HCT116 (cell line): Measurements from ENCODE around the gene POLA1. TPM values are rescaled to one million over a fixed set of nuclear protein-coding genes. Genes with fewer than 3 reads are reported as not detected.

Experiments
- ATAC-seq: fragments of 200-7000 bp; cut with Tn5 transposase; 2 replicates; pipeline ENCODE4 v1.9.1; 2020; ENCODE audit warnings: mild to moderate bottlenecking, moderate library complexity
- BruUV-seq: library from RNA; stranded (reverse); fragments of 400-500 nt; replicated peaks from 2 replicates; lab custom pipeline; 2021; lab: Mats Ljungman, UMichigan
- CTCF ChIA-PET: fragments of 300-600 bp; sonication (Branson Sonifier 250); formaldehyde crosslinking; loops from one replicate; lab custom pipeline; 2021; ENCODE audit warnings: antibody characterized with exemption; lab: Charles Lee
- POLR2A ChIA-PET: fragments of 300-600, 350-600 bp; sonication (Branson Sonifier 250); formaldehyde crosslinking; loops from one replicate; lab custom pipeline; 2021; ENCODE audit warnings: antibody characterized with exemption; lab: Charles Lee
- RAD21 ChIA-PET, 2 experiments: fragments of 300-600 bp; sonication (Branson Sonifier 250); formaldehyde crosslinking; loops; one replicate each; lab custom pipeline; 2023; ENCODE audit warnings: low total read pairs in 2 of 2; ENCODE audit not compliant: uncharacterized antibody in 2 of 2, unreplicated experiment in 2 of 2, low non-redundant PET in 1 of 2; lab: Charles Lee
- DNase-seq: peaks from one replicate; pipeline ENCODE4 v3.0.0-alpha.2; 2010; ENCODE audit warnings: low read depth, low spot score
- H2AFZ ChIP-seq: fragments of 200-600 bp; shearing (Covaris generic), sonication (generic); 2 replicates; pipeline ENCODE4 v1.6.1; 2017; ENCODE audit warnings: low read depth, mixed run types, mixed read lengths, antibody characterized with exemption, low read length; ENCODE audit not compliant: poor library complexity, severe bottlenecking
- H3K27ac ChIP-seq: 2 replicates; pipeline ENCODE4 v1.5.1; 2012; ENCODE audit warnings: low read depth, low read length
- H3K27me3 ChIP-seq: fragments of 200-600 bp; sonication (generic); 2 replicates; pipeline ENCODE4 v1.6.1; 2016; ENCODE audit warnings: mixed run types, low read length, mixed read lengths; ENCODE audit not compliant: insufficient read depth
- H3K36me3 ChIP-seq, 2 experiments: fragments of 200-500 bp in 1 of 2; fragments of 200-600 bp in 1 of 2; sonication (Bioruptor generic) in 1 of 2; sonication (generic) in 1 of 2; 2 replicates each; pipeline versions ENCODE4 v1.5.1 to v1.6.1; 2014 to 2016; ENCODE audit warnings: low read length in 2 of 2, inconsistent platforms in 1 of 2, mixed read lengths in 1 of 2, mixed run types in 1 of 2; ENCODE audit not compliant: insufficient read depth in 2 of 2, control insufficient read depth in 1 of 2
- H3K4me1 ChIP-seq, 2 experiments: fragments of 200-600 bp in 1 of 2; sonication (generic) in 1 of 2; 2 replicates each; pipeline versions ENCODE4 v1.5.1 to v1.6.1; 2012 to 2017; ENCODE audit warnings: low read length in 2 of 2, inconsistent platforms in 1 of 2, mild to moderate bottlenecking in 1 of 2, mixed read lengths in 1 of 2, mixed run types in 1 of 2, moderate library complexity in 1 of 2; ENCODE audit not compliant: insufficient read depth in 2 of 2, control insufficient read depth in 1 of 2
- H3K4me2 ChIP-seq: fragments of 200-600 bp; sonication (generic); 2 replicates; pipeline ENCODE4 v1.6.1; 2017; ENCODE audit warnings: mixed run types, low read length, mixed read lengths
- H3K4me3 ChIP-seq, 2 experiments: fragments of 200-600 bp in 1 of 2; sonication (generic) in 1 of 2; replicated peaks in 1 of 2; 2 replicates each; pipeline ENCODE4 v1.5.1; 2011 to 2016; ENCODE audit warnings: low read length in 2 of 2, control low read depth in 1 of 2, low read depth in 1 of 2, mild to moderate bottlenecking in 1 of 2, mixed read lengths in 1 of 2, mixed run types in 1 of 2
- H3K79me2 ChIP-seq: fragments of 200-600 bp; sonication (generic); 2 replicates; pipeline ENCODE4 v1.6.1; 2017; ENCODE audit warnings: mild to moderate bottlenecking, mixed run types, low read length, moderate library complexity, mixed read lengths; ENCODE audit not compliant: insufficient read depth
- H3K9ac ChIP-seq: fragments of 200-600 bp; sonication (generic); 2 replicates; pipeline ENCODE4 v1.6.1; 2016; ENCODE audit warnings: low read length, mixed read lengths
- H3K9me2 ChIP-seq: fragments of 200-600 bp; sonication (generic), shearing (Covaris generic); 2 replicates; pipeline ENCODE4 v1.6.1; 2017; ENCODE audit warnings: mixed run types, mild to moderate bottlenecking, moderate library complexity; ENCODE audit not compliant: insufficient read depth
- H3K9me3 ChIP-seq, 2 experiments: fragments of 200-500 bp in 1 of 2; fragments of 200-600 bp in 1 of 2; sonication (Bioruptor generic) in 1 of 2; sonication (generic) in 1 of 2; 2 replicates each; pipeline ENCODE4 v1.6.1; 2014 to 2017; ENCODE audit warnings: low read length in 2 of 2, mixed read lengths in 2 of 2, inconsistent platforms in 1 of 2, low read depth in 1 of 2, mild to moderate bottlenecking in 1 of 2, mixed run types in 1 of 2, moderate library complexity in 1 of 2; ENCODE audit not compliant: control insufficient read depth in 1 of 2, insufficient read depth in 1 of 2
- H4K20me1 ChIP-seq: fragments of 200-600 bp; sonication (generic), shearing (Covaris generic); 2 replicates; pipeline ENCODE4 v1.6.1; 2017; ENCODE audit warnings: mixed run types, mild to moderate bottlenecking, moderate library complexity; ENCODE audit not compliant: insufficient read depth
- CBX3 ChIP-seq: IDR thresholded peaks from 2 replicates; pipeline ENCODE4 v1.6.1; 2012; ENCODE audit warnings: low read depth
- CEBPB ChIP-seq: IDR thresholded peaks from 2 replicates; pipeline ENCODE4 v1.6.1; 2012; ENCODE audit warnings: low read depth
- POLR2AphosphoS5 ChIP-seq: IDR thresholded peaks from 2 replicates; pipeline ENCODE4 v1.6.1; 2011; ENCODE audit warnings: mild to moderate bottlenecking, low read depth, low read length, moderate library complexity
- SP1 ChIP-seq: IDR thresholded peaks from 2 replicates; pipeline ENCODE4 v1.6.1; 2012; ENCODE audit warnings: low read depth
- intact Hi-C: fragments of 100-400 bp; cut with micrococcal nuclease; formaldehyde crosslinking; loops from 2 replicates; pipeline ENCODE4 v1.10.0; 2022
- total RNA-seq: library from RNA; stranded (reverse); gene quantifications from one replicate; pipeline ENCODE4 v1.2.1, GENCODE V29; 2021; ENCODE audit not compliant: unreplicated experiment

Gene POLA1
- total RNA-seq, 1 experiment from 2014 or later: 27.0 TPM

- Histone ChIP-seq H3K9ac (no peak overlapping the region), H3K4me3 (no peak overlapping the region), H3K79me2 (no peaks in the 10 kb centered on the region), H3K4me1 (no peaks in the 10 kb centered on the region), H3K36me3 (no peaks in the 10 kb centered on the region), H3K9me3 (no peaks in the 10 kb centered on the region), H3K9me2 (no peaks in the 10 kb centered on the region), H3K4me2 (no peak overlapping the region), H3K27ac (no peak overlapping the region), H2AFZ (no peak overlapping the region), H3K27me3 (no peaks in the 10 kb centered on the region), H4K20me1 (no peaks in the 10 kb centered on the region)
- POLR2A ChIA-PET: no interaction called here
- CTCF ChIA-PET: no interaction called here
- no peak for DNase-seq
- no TSS peak for BruUV-seq
- RAD21 ChIA-PET: no interaction called here
- no peak for ATAC-seq
- TF ChIP-seq CEBPB: no peak
- intact Hi-C loops: no loop called here
These were observed 261.7 kb downstream of the POLA1 start for GRCh38 chrX:24955372-24955930.

GRCh38 chrX:24956828-24957227 is 263.1 kb downstream of the POLA1 start:
- Histone ChIP-seq H3K9me2 (no peaks in the 10 kb centered on the region), H3K4me1 (no peaks in the 10 kb centered on the region), H3K9ac (no peak overlapping the region), H3K36me3 (no peaks in the 10 kb centered on the region), H4K20me1 (no peaks in the 10 kb centered on the region), H2AFZ (no peak overlapping the region), H3K9me3 (no peaks in the 10 kb centered on the region), H3K27ac (no peak overlapping the region), H3K27me3 (no peaks in the 10 kb centered on the region), H3K79me2 (no peaks in the 10 kb centered on the region), H3K4me3 (no peak overlapping the region), H3K4me2 (no peak overlapping the region)
- ChIA-PET CTCF (no interaction called here), RAD21 (no interaction called here), POLR2A (no interaction called here)
- TF ChIP-seq CBX3: no peak
- TF ChIP-seq SP1: no peak
- TF ChIP-seq POLR2AphosphoS5: no peak
- ATAC-seq: no peak
- BruUV-seq: no TSS peak
- DNase-seq: no peak
- intact Hi-C loops: no loop called here
